GM18499 (cell line): ENCODE results near the gene FBLN2.

Experiments
- ATAC-seq: cut with Tn5 transposase; IDR thresholded peaks from one replicate; pipeline ENCODE4 v1.9.1; 2021; ENCODE audit warnings: moderate number of reproducible peaks; ENCODE audit not compliant: insufficient read depth, unreplicated experiment

FBLN2 gene

GRCh38 chr3:13673207-13673606 is 124.3 kb downstream of the FBLN2 start:
- no peak for ATAC-seq

GRCh38 chr3:13674538-13675185 is 125.7 kb downstream of the FBLN2 start:
- ATAC-seq, result no peak

- ATAC-seq, result no peak
Observed at GRCh38 chr3:13676356-13677017, 127.6 kb downstream of the FBLN2 start.

GRCh38 chr3:13677272-13677671 is 128.3 kb downstream of the FBLN2 start:
- no peak for ATAC-seq

GRCh38 chr3:13681931-13682330 is 133.0 kb downstream of the FBLN2 start:
- no peak for ATAC-seq

- ATAC-seq, result no peak
Observed at GRCh38 chr3:13682331-13683013, 133.5 kb downstream of the FBLN2 start.

GRCh38 chr3:13683288-13683687 is 134.4 kb downstream of the FBLN2 start:
- ATAC-seq, result no peak

GRCh38 chr3:13683772-13684171 is 134.8 kb downstream of the FBLN2 start:
- ATAC-seq, result no peak

- no peak for ATAC-seq
Observed at GRCh38 chr3:13684350-13684749, 135.4 kb downstream of the FBLN2 start.

GRCh38 chr3:13684854-13685253 is 135.9 kb downstream of the FBLN2 start:
- no peak for ATAC-seq

- ATAC-seq, result no peak
Observed at GRCh38 chr3:13685721-13686120, 136.8 kb downstream of the FBLN2 start.

GRCh38 chr3:13686367-13687160 is 137.6 kb downstream of the FBLN2 start:
- ATAC-seq, result no peak

GRCh38 chr3:13687517-13687943 is 138.6 kb downstream of the FBLN2 start:
- no peak for ATAC-seq
